ENCODE results near the gene TCERG1L. TPM values are rescaled to one million over a fixed set of nuclear protein-coding genes. Genes with fewer than 3 reads are reported as not detected.

The TCERG1L gene
- total RNA-seq, 1 experiment from 2014 or later, result not detected

DNA sequence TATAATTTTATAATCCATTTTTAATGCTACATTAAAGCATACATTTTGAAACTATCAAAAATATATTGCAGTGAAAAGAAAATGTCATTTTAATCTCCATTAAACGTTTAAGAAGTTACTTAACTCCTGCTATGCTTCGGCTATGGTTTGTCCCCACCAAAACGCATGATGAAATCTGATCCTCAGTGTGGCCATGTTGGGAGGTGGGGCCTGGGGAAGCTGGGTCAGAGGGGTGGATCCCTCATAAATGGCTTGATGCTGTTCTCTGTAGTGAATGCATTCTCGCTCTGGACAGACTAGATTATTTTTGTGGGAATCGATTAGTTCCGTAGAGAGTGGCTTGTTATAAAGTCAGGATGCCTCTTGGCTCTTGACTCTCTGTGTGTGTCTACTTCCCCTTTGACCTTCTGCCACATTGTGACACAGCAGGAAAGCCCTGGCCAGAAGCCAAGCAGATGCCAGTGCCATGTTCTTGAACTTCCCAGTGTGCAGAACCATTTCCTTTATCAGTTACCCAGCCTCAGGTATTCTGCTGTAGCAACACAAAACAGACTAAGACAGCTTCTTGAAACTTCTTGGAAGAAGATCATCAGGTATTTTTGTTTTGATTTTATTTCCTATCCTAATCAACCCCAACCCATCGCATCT, 77.8 kb downstream of the TCERG1L start:
- Histone ChIP-seq H3K36me3 (ENCODE audit: low read depth) (no peaks in the 10 kb centered on the region), H3F3A (ENCODE audit: insufficient read depth, low read depth) (no peaks in the 10 kb centered on the region), H3K79me2 (ENCODE audit: low read depth) (no peaks in the 10 kb centered on the region), H3K4me3 (no peak overlapping the region), H3K27me3 (ENCODE audit: insufficient read depth, low read depth) (peaks cover 59% of the 10 kb centered on the region), H3K9me3 (ENCODE audit: insufficient read depth, low read depth) (no peaks in the 10 kb centered on the region), H2AFZ (no peak overlapping the region), H3K27ac (no peak overlapping the region), H3K9me2 (ENCODE audit: insufficient read depth) (no peaks in the 10 kb centered on the region), H4K20me1 (ENCODE audit: insufficient read depth) (no peaks in the 10 kb centered on the region), H3K4me2 (no peak overlapping the region), H3K4me1 (replicated peaks; ENCODE audit: insufficient read depth) (no peaks in the 10 kb centered on the region)
- ChIA-PET POLR2A (ENCODE audit: unreplicated experiment) (no interaction called here), CTCF (no interaction called here)
- no peak for TF ChIP-seq EZH2 (IDR thresholded peaks at IDR 0.05; ENCODE audit: low read depth)
- TF ChIP-seq, protein P1, sequence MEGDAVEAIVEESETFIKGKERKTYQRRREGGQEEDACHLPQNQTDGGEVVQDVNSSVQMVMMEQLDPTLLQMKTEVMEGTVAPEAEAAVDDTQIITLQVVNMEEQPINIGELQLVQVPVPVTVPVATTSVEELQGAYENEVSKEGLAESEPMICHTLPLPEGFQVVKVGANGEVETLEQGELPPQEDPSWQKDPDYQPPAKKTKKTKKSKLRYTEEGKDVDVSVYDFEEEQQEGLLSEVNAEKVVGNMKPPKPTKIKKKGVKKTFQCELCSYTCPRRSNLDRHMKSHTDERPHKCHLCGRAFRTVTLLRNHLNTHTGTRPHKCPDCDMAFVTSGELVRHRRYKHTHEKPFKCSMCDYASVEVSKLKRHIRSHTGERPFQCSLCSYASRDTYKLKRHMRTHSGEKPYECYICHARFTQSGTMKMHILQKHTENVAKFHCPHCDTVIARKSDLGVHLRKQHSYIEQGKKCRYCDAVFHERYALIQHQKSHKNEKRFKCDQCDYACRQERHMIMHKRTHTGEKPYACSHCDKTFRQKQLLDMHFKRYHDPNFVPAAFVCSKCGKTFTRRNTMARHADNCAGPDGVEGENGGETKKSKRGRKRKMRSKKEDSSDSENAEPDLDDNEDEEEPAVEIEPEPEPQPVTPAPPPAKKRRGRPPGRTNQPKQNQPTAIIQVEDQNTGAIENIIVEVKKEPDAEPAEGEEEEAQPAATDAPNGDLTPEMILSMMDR (conservative IDR thresholded peaks at IDR 0.05), result no peak
- intact Hi-C loops (cut with micrococcal nuclease; ENCODE audit: unreplicated experiment), result no loop called here
- no peak for DNase-seq
- no TSS peak for BruUV-seq (replicated peaks)

DNA sequence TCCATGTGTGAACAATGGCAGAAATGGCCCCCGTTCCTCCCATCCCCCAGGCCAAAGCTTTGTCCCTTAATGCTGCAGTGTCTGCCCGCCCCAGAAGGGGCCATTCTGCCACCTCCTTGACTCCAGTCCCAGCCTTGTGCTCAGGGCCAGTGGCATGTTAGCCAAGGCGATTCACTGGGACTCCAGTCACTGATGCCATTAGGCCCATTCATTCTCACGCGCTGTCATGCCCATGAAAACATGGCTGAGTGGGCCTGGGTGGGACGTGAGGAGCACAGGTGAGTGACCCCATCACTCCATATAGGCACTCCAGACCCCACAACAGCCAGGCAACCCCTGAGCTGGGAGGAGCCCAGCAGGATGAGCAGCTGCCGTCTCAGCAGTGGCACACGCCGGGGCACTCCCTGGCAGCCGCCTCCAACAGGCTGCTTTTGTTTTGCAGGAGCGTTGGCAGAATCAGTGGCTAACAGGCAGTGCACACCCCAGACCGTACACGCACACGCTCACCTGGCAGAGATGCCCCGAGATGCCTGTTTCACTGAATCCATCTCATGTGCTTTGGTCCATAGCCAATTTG, 79.5 kb downstream of the TCERG1L start:
- H3K27me3 ChIP-seq (ENCODE audit: insufficient read depth, low read depth), result peaks cover 51% of the 10 kb centered on the region
- no peak for DNase-seq
- ChIA-PET CTCF (no interaction called here), POLR2A (ENCODE audit: unreplicated experiment) (no interaction called here)
- H3K36me3 ChIP-seq (ENCODE audit: low read depth), result no peaks in the 10 kb centered on the region
- no peak overlapping the region for H2AFZ ChIP-seq
- no TSS peak for BruUV-seq (replicated peaks)
- H3F3A ChIP-seq (ENCODE audit: insufficient read depth, low read depth), result no peaks in the 10 kb centered on the region
- no peaks in the 10 kb centered on the region for H3K9me2 ChIP-seq (ENCODE audit: insufficient read depth)
- TF ChIP-seq, protein P1 (conservative IDR thresholded peaks at IDR 0.05), result no peak
- intact Hi-C loops (cut with micrococcal nuclease; ENCODE audit: unreplicated experiment), result no loop called here
- no peaks in the 10 kb centered on the region for H4K20me1 ChIP-seq (ENCODE audit: insufficient read depth)
- H3K9me3 ChIP-seq (ENCODE audit: insufficient read depth, low read depth), result no peaks in the 10 kb centered on the region
- H3K27ac ChIP-seq, result no peak overlapping the region
- no peaks in the 10 kb centered on the region for H3K4me1 ChIP-seq (replicated peaks; ENCODE audit: insufficient read depth)
- H3K4me2 ChIP-seq, result no peak overlapping the region
- H3K4me3 ChIP-seq, result no peak overlapping the region
- no peaks in the 10 kb centered on the region for H3K79me2 ChIP-seq (ENCODE audit: low read depth)

DNA sequence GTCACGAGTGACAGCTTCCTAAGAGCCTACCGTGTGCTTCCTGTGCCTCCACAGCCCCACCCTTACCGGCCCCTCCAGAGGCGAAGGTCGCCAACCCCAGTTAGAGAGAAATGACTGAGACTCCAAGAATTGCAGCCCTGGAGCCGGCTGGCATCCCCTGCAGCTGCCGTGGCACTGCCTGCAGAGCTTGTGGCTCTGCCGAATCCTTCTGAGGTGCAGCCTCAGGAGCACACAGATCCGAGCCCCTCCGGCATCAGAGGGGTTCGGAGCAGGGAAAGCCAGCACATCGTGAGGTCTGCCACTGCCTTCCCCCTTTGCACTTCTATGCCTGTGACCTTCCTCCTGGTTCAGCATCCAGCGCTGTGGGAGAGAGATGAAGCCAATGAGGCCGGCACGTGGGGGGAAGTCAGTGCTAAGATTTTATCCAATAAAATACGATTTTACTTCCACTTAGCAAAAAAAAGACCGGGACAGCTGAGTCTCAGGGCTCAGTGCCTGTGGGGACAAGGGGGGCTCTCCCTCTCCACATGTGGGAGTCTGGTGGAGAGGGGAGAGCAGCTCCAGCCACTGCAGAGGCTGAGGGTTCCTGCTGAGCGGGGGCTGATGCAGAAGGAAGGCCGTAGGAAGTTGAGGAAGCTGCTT, 80.1 kb downstream of the TCERG1L start:
- H3K27ac ChIP-seq, result no peak overlapping the region
- no peaks in the 10 kb centered on the region for H3F3A ChIP-seq (ENCODE audit: insufficient read depth, low read depth)
- peaks cover 51% of the 10 kb centered on the region for H3K27me3 ChIP-seq (ENCODE audit: insufficient read depth, low read depth)
- CTCF ChIA-PET, result no interaction called here
- no peak overlapping the region for H3K4me3 ChIP-seq
- POLR2A ChIA-PET (ENCODE audit: unreplicated experiment), result no interaction called here
- no peak for DNase-seq
- no peak for TF ChIP-seq EZH2 (IDR thresholded peaks at IDR 0.05; ENCODE audit: low read depth)
- TF ChIP-seq, protein P1 (conservative IDR thresholded peaks at IDR 0.05), result no peak
- H3K9me2 ChIP-seq (ENCODE audit: insufficient read depth), result no peaks in the 10 kb centered on the region
- H3K4me1 ChIP-seq (replicated peaks; ENCODE audit: insufficient read depth), result no peaks in the 10 kb centered on the region
- H3K4me2 ChIP-seq, result no peak overlapping the region
- BruUV-seq (replicated peaks), result no TSS peak
- intact Hi-C loops (cut with micrococcal nuclease; ENCODE audit: unreplicated experiment), result no loop called here
- H4K20me1 ChIP-seq (ENCODE audit: insufficient read depth), result no peaks in the 10 kb centered on the region
- no peak overlapping the region for H2AFZ ChIP-seq
- H3K36me3 ChIP-seq (ENCODE audit: low read depth), result no peaks in the 10 kb centered on the region
- no peaks in the 10 kb centered on the region for H3K9me3 ChIP-seq (ENCODE audit: insufficient read depth, low read depth)
- no peaks in the 10 kb centered on the region for H3K79me2 ChIP-seq (ENCODE audit: low read depth)

Measured in PC-9 (cell line).